Stomach (tissue), 9 donors: ENCODE data around the gene ANKRD12. TPM values are rescaled to one million over a fixed set of nuclear protein-coding genes. Genes with fewer than 3 reads are reported as not detected.
A peak's percentile ranks its signal among the peaks of the same experiment; 100 is the strongest.

Experiments used
- DNase-seq, 2 donors: peaks; one replicate each; pipeline versions ENCODE4 v3.0.0 to v3.0.0-alpha.2; 2013 to 2019
- H3K27ac ChIP-seq, 5 donors: fragments of 200-600 bp in 4 of 5; sonication (generic) in 4 of 5; one replicate each; pipeline ENCODE4 v1.5.1; 2013 to 2019; ENCODE audit warnings: mild to moderate bottlenecking in 1 of 5, moderate library complexity in 1 of 5
- H3K27me3 ChIP-seq, 3 donors: fragments of 200-600 bp; sonication (generic); one replicate each; pipeline ENCODE4 v1.5.1; 2017 to 2019; ENCODE audit warnings: mixed run types in 1 of 3
- H3K36me3 ChIP-seq, 4 donors: fragments of 200-600 bp; sonication (generic); 1 replicate in 3 of 4; 2 replicates in 1 of 4; pipeline ENCODE4 v1.5.1; 2016 to 2019
- H3K4me1 ChIP-seq, 4 donors: fragments of 200-600 bp; sonication (generic); one replicate each; pipeline ENCODE4 v1.5.1; 2016 to 2019
- H3K4me3 ChIP-seq, 4 donors: fragments of 200-600 bp; sonication (generic) in 3 of 4; one replicate each; pipeline ENCODE4 v1.5.1; 2016 to 2019; ENCODE audit warnings: mild to moderate bottlenecking in 1 of 4
- H3K9me3 ChIP-seq, 4 donors: fragments of 200-600 bp; sonication (generic); one replicate each; pipeline ENCODE4 v1.5.1; 2016 to 2019
- CTCF ChIP-seq, 7 experiments: fragments of 450-650 bp in 4 of 7; fragments of 200-600 bp in 3 of 7; sonication (generic) in 3 of 7; IDR thresholded peaks; one replicate each; pipeline ENCODE4 v1.5.1; 2016 to 2019; ENCODE audit warnings: antibody characterized with exemption in 7 of 7, control low read depth in 2 of 7, mild to moderate bottlenecking in 1 of 7
- EP300 ChIP-seq: sonication (generic); formaldehyde crosslinking; IDR thresholded peaks from one replicate; pipeline ENCODE4 v1.6.1; 2017; ENCODE audit warnings: antibody characterized with exemption
- POLR2A ChIP-seq, 4 donors: fragments of 450-650 bp; IDR thresholded peaks; one replicate each; pipeline ENCODE4 v1.6.1; 2016; ENCODE audit warnings: antibody characterized with exemption in 4 of 4, control low read depth in 2 of 4, mild to moderate bottlenecking in 1 of 4, moderate library complexity in 1 of 4
- POLR2AphosphoS5 ChIP-seq, 3 donors: sonication (generic); formaldehyde crosslinking; IDR thresholded peaks; one replicate each; pipeline ENCODE4 v1.6.1; 2016; ENCODE audit warnings: antibody characterized with exemption in 3 of 3
- WGBS, 5 donors: extraction: QIAGEN DNeasy Blood & Tissue Kit in 3 of 5; methylation state at CpG; one replicate each; pipeline versions ENCODE4 v1.1.5 to v1.1.7; 2013 to 2018; 5-methylcytosine and 5-hydroxymethylcytosine counted together
- intact Hi-C: fragments of 100-400 bp; cut with DNase I; formaldehyde crosslinking; loops from one replicate; pipeline ENCODE4 v1.15.1; 2023; ENCODE audit warnings: low total_unique reads
- polyA plus RNA-seq, 3 donors: library from polyadenylated mRNA; stranded (reverse); fragments of 200-250 nt; gene quantifications; one replicate each; pipeline ENCODE4 v1.2.3, GENCODE V29; 2013
- total RNA-seq, 5 donors: library from RNA; depleted of rRNA; stranded (reverse); fragments of >200 nt; gene quantifications; one replicate each; pipeline versions ENCODE4 v1.1.0 to v1.2.3, GENCODE V29; 2014 to 2016
- donor health status: healthy with polysubstance abuse.
- donor health status: Bipolar disorder and iron deficiency.
- donor health status: healthy.

ANKRD12 gene
- total and polyA plus RNA-seq, 8 donors: 10.0 to 85.5 (median 46.0) TPM

GRCh38 chr18:9139400-9140039 lies 2.9 kb downstream of the ANKRD12 start:
- WGBS, 5 donors: 35 to 50% (median 40%) methylated on average over 7 of the region's 7 CpGs
- no peaks in the 10 kb centered on the region for H3K9me3 ChIP-seq
- H3K27me3 ChIP-seq: no peaks in the 10 kb centered on the region
- DNase-seq: no peak
- intact Hi-C loops: no loop called here
- H3K36me3 ChIP-seq: peaks cover 0 to 7% (median 4%) of the 10 kb centered on the region in 4 donors
- no peak for TF ChIP-seq POLR2A (IDR thresholded peaks at IDR 0.05)
- TF ChIP-seq CTCF (IDR thresholded peaks at IDR 0.05): no peak
- TF ChIP-seq EP300: no peak
- TF ChIP-seq POLR2AphosphoS5 (IDR thresholded peaks at IDR 0.05): no peak
- H3K27ac ChIP-seq: peak overlapping the region in 4 of 5 donors; percentile 95 to 99 (median 98)
- peaks cover 56 to 81% (median 70%) of the 10 kb centered on the region in 4 donors for H3K4me1 ChIP-seq
- peak overlapping the region; percentile 9 to 84 (median 68) for H3K4me3 ChIP-seq

DNA sequence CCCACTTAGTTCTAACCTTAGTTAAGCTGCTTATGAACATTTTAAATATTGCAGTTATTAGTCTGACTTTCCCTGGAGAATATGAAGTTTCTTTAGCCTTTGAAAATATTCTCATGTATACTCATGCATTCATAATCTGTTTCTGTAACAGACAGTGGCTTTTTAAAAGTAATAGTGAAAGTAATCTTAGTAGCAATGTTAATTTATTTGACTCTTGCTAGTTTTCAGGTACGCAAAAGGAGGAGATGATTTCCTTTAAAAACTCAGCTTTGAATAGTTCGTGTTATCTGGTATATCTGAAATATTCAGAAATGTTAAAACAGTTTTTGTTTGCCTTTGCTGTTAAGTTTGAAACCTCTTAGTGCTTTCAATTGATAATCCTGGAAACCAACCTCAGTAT lies 3.8 kb downstream of the ANKRD12 start:
- TF ChIP-seq EP300 (no peak), CTCF (IDR thresholded peaks at IDR 0.05) (no peak), POLR2A (IDR thresholded peaks at IDR 0.05) (no peak), POLR2AphosphoS5 (IDR thresholded peaks at IDR 0.05) (no peak)
- Histone ChIP-seq H3K4me1 (peaks cover 49 to 81% (median 67%) of the 10 kb centered on the region in 4 donors), H3K9me3 (no peaks in the 10 kb centered on the region), H3K4me3 (peak overlapping the region in 2 of 4 donors; percentile 64 to 72), H3K27ac (peak overlapping the region in 4 of 5 donors; percentile 2 to 99 (median 96)), H3K27me3 (no peaks in the 10 kb centered on the region), H3K36me3 (no peaks in the 10 kb centered on the region)
- no peak for DNase-seq
- 18 to 31% (median 26%) methylated on average over 2 of the region's 2 CpGs for WGBS, 5 donors
- intact Hi-C loops: no loop called here

DNA sequence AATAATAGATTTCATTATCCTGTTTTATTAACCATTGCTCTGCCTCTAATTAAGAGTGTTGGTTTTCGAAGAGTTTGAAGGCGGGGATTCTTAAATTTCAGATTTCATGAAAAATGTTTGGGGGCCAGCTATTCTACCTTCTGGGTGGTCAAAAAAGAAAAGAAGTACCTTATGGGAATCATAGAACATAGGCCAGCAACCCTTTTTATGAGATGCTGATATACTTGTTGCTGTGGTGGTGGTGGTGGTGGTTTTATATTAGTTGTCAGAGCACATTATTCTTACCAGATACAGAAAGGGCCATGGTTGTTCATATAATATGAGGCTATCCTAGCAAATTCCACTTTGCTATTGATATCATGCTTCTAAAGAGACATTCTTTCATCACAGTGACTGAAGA lies 4.4 kb downstream of the ANKRD12 start:
- TF ChIP-seq POLR2AphosphoS5 (IDR thresholded peaks at IDR 0.05) (no peak), CTCF (IDR thresholded peaks at IDR 0.05) (no peak), EP300 (no peak), POLR2A (IDR thresholded peaks at IDR 0.05) (no peak)
- peaks cover 47 to 81% (median 65%) of the 10 kb centered on the region in 4 donors for H3K4me1 ChIP-seq
- no peaks in the 10 kb centered on the region for H3K27me3 ChIP-seq
- peak overlapping the region in 1 of 4 donors; percentile 64 for H3K4me3 ChIP-seq
- peak overlapping the region in 4 of 5 donors; percentile 2 to 99 (median 96) for H3K27ac ChIP-seq
- H3K9me3 ChIP-seq: no peaks in the 10 kb centered on the region
- DNase-seq: no peak
- intact Hi-C loops: no loop called here
- no peaks in the 10 kb centered on the region for H3K36me3 ChIP-seq
- WGBS, 5 donors: 92 to 93% (median 93%) methylated on average over 2 of the region's 2 CpGs

GRCh38 chr18:9146224-9146623 lies 9.6 kb downstream of the ANKRD12 start:
- Histone ChIP-seq H3K27me3 (no peaks in the 10 kb centered on the region), H3K4me3 (no peak overlapping the region), H3K4me1 (peaks cover 29 to 100% (median 73%) of the 10 kb centered on the region in 4 donors), H3K9me3 (no peaks in the 10 kb centered on the region), H3K27ac (peak overlapping the region in 2 of 5 donors; percentile 16 to 57), H3K36me3 (no peaks in the 10 kb centered on the region)
- 78 to 91% (median 89%) methylated on average over 1 of the region's 1 CpG for WGBS, 5 donors
- DNase-seq: no peak
- TF ChIP-seq POLR2AphosphoS5 (IDR thresholded peaks at IDR 0.05) (no peak), POLR2A (IDR thresholded peaks at IDR 0.05) (no peak), CTCF (IDR thresholded peaks at IDR 0.05) (no peak), EP300 (no peak)
- intact Hi-C loops: no loop called here
